ENCODE data around the gene DTNA.

DTNA gene

GRCh38 chr18:34838669-34839068 lies 128.6 kb downstream of the DTNA start:
- DNase-seq (ENCODE audit: extremely low read depth, low read depth) = no peak
- no peak for TF ChIP-seq CTCF (IDR thresholded peaks at IDR 0.05; ENCODE audit: low read depth, low read length)

DNA sequence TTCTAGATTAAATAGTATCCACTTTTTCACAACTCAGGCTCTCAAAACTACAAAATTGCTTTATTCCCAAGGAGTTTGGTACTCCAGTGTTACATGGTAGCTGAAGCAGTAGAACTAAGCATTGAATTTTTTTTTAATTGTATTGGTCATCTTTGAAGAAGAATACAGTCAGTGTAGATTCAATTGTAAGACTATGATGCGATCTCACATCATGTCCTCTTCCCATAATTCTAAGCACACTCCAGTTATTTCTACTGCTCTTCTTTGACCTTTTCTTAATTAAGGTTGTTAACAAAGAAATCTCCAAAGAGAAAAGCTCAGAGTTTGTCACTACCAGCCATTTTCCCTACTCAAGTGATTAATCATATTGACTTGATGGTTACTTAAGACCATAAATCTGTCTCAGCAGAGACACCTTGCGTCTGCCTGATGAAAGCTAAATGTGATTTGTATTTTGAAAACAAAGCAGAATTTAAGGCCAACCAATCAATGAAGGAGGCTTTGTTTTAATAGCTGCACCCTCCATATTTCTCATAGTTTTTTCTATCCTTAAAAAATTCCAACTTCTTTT lies 130.2 kb downstream of the DTNA start:
- no peak for TF ChIP-seq CTCF (IDR thresholded peaks at IDR 0.05; ENCODE audit: low read depth, low read length)
- DNase-seq (ENCODE audit: extremely low read depth, low read depth) = no peak

GRCh38 chr18:34841891-34842290 lies 131.8 kb downstream of the DTNA start:
- TF ChIP-seq CTCF (IDR thresholded peaks at IDR 0.05; ENCODE audit: low read depth, low read length) = no peak
- no peak for DNase-seq (ENCODE audit: extremely low read depth, low read depth)

GRCh38 chr18:34844072-34844471 lies 134.0 kb downstream of the DTNA start:
- no peak for TF ChIP-seq CTCF (IDR thresholded peaks at IDR 0.05; ENCODE audit: low read depth, low read length)
- no peak for DNase-seq (ENCODE audit: extremely low read depth, low read depth)

GRCh38 chr18:34844732-34845459 lies 134.8 kb downstream of the DTNA start:
- TF ChIP-seq CTCF (IDR thresholded peaks at IDR 0.05; ENCODE audit: low read depth, low read length) = no peak
- no peak for DNase-seq (ENCODE audit: extremely low read depth, low read depth)

GRCh38 chr18:34847408-34847807 lies 137.3 kb downstream of the DTNA start:
- TF ChIP-seq CTCF (IDR thresholded peaks at IDR 0.05; ENCODE audit: low read depth, low read length) = no peak
- DNase-seq (ENCODE audit: extremely low read depth, low read depth) = no peak

DNA sequence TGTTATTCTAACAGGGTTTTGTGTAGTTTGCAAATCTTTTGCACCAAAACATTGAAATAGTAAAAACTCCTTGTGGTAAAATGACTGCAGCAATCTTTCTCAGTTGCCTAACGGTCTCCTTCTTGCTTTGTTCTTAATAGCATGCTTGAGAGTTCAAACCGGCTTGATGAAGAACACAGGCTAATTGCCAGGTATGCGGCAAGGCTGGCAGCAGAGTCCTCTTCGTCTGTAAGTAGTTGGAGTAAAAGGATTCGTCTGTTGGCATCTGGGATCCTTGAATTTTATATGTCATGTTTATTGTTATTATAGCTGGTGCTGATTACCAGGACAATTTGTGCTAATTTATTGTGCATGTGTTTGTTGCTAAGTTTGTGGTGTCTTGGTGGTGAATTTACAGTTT lies 138.1 kb downstream of the DTNA start:
- no peak for TF ChIP-seq CTCF (IDR thresholded peaks at IDR 0.05; ENCODE audit: low read depth, low read length)
- DNase-seq (ENCODE audit: extremely low read depth, low read depth) = no peak

Data from AG09319 (cell line).